Measurements from ENCODE around the gene CTCF. TPM values are rescaled to one million over a fixed set of nuclear protein-coding genes. Genes with fewer than 3 reads are reported as not detected.
"Not testable (repeated sequence)": the region's sequence is repeated elsewhere in the genome, so short reads cannot be mapped to it uniquely, and the experiment has no call there.

The CTCF gene
- total and polyA plus RNA-seq, 2 experiments from 2014 or later: 64.5 to 72.3 TPM

DNA sequence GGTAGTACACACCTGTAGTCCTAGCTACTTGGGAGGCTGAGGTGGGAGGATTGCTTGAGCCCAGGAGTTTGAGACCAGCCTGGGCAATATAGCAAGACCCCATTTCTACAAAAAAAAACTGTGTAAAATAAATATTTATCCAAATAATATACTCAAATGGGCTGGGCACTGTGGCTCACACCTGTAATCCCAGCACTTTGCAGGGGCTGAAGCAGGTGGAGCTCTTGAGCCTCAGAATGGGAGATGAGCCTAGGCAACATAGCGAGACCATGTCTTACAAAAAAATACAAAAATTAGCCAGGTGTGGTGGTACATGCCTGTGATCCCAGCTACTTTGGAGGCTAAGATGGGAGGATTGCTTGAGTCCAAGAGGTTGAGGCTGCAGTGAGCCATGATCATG is 48.4 kb upstream of the CTCF start:
- DNase-seq (ENCODE audit: low spot score) (peak; percentile 39), ATAC-seq (peak; percentile 69)
- H3K4me3 Mint-ChIP-seq; H3K36me3 ChIP-seq (ENCODE audit: insufficient read depth); H3K27ac Mint-ChIP-seq; H3K4me1 Mint-ChIP-seq; H3K27ac ChIP-seq (ENCODE audit: low read depth); H2AFZ ChIP-seq; H3K9me3 Mint-ChIP-seq; H3K4me3 ChIP-seq; H3K79me2 ChIP-seq (replicated peaks; ENCODE audit: insufficient read depth); H3K4me2 ChIP-seq; H4K20me1 ChIP-seq (replicated peaks; ENCODE audit: insufficient read depth); H3F3A ChIP-seq (replicated peaks; ENCODE audit: low read depth); H3K36me3 Mint-ChIP-seq (ENCODE audit: low read depth); H3K9me2 ChIP-seq (ENCODE audit: insufficient read depth); H3K4me1 ChIP-seq (ENCODE audit: insufficient read depth): not testable (repeated sequence)
- peaks cover 31% of the 10 kb centered on the region for H3K27me3 Mint-ChIP-seq (ENCODE audit: insufficient read depth, low read depth, poor library complexity)
- TF ChIP-seq, protein P1, sequence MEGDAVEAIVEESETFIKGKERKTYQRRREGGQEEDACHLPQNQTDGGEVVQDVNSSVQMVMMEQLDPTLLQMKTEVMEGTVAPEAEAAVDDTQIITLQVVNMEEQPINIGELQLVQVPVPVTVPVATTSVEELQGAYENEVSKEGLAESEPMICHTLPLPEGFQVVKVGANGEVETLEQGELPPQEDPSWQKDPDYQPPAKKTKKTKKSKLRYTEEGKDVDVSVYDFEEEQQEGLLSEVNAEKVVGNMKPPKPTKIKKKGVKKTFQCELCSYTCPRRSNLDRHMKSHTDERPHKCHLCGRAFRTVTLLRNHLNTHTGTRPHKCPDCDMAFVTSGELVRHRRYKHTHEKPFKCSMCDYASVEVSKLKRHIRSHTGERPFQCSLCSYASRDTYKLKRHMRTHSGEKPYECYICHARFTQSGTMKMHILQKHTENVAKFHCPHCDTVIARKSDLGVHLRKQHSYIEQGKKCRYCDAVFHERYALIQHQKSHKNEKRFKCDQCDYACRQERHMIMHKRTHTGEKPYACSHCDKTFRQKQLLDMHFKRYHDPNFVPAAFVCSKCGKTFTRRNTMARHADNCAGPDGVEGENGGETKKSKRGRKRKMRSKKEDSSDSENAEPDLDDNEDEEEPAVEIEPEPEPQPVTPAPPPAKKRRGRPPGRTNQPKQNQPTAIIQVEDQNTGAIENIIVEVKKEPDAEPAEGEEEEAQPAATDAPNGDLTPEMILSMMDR (conservative IDR thresholded peaks at IDR 0.05; ENCODE audit: low read depth in 2 of 2): peak in 1 of 2 experiments; percentile 25; a peak in 1 of 4 replicates
- H3K27me3 ChIP-seq (ENCODE audit: insufficient read depth): 0 out of 2 replicates have a peak, but pooled peaks cover 12% of the 10 kb centered on the region

DNA sequence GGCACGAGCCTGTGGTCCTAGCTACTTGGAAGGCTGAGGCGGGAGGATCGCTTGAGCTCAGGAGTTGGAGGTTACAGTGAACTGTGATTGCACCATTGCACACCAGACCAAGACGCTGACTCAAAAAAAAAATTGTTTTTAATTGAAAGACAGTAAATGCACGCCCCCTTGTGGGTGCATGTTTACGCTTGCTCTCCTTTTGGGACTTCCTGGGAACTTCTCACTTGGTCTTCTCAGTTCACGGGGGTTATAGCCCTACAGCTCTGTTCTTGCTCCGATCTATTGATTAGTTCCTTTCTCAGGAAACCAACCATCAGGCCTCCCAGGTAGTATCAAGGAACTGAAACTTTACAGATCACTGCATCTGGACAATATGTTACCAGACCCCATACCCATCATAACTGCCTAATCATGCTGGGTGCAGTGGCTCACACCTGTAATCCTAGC is 47.9 kb upstream of the CTCF start:
- peaks cover 32% of the 10 kb centered on the region for H3K27me3 Mint-ChIP-seq (ENCODE audit: insufficient read depth, low read depth, poor library complexity)
- no peaks in the 10 kb centered on the region; the same call in 2 of the 3 replicates for H3K9me3 Mint-ChIP-seq
- Histone ChIP-seq H3K27ac (ENCODE audit: low read depth) (no peak overlapping the region), H2AFZ (no peak overlapping the region), H4K20me1 (replicated peaks; ENCODE audit: insufficient read depth) (no peaks in the 10 kb centered on the region), H3K9me2 (ENCODE audit: insufficient read depth) (no peaks in the 10 kb centered on the region), H3K4me3 (no peak overlapping the region), H3K36me3 (ENCODE audit: insufficient read depth) (no peaks in the 10 kb centered on the region), H3K4me1 (ENCODE audit: insufficient read depth) (no peaks in the 10 kb centered on the region), H3K27me3 (ENCODE audit: insufficient read depth) (0 out of 2 replicates have a peak, but pooled peaks cover 12% of the 10 kb centered on the region), H3F3A (replicated peaks; ENCODE audit: low read depth) (no peaks in the 10 kb centered on the region), H3K4me2 (no peak overlapping the region), H3K79me2 (replicated peaks; ENCODE audit: insufficient read depth) (no peaks in the 10 kb centered on the region)
- DNase-seq (ENCODE audit: low spot score) (peak; percentile 90), ATAC-seq (peak; percentile 69)
- no peak overlapping the region for H3K27ac Mint-ChIP-seq
- H3K4me1 Mint-ChIP-seq: no peaks in the 10 kb centered on the region
- no peak overlapping the region for H3K4me3 Mint-ChIP-seq
- TF ChIP-seq POLR2AphosphoS5 (IDR thresholded peaks at IDR 0.05; ENCODE audit: low read depth): no peak
- TF ChIP-seq, protein P1 (conservative IDR thresholded peaks at IDR 0.05; ENCODE audit: low read depth in 2 of 2): peak; percentile 67 to 82
- H3K36me3 Mint-ChIP-seq (ENCODE audit: low read depth): no peaks in the 10 kb centered on the region

DNA sequence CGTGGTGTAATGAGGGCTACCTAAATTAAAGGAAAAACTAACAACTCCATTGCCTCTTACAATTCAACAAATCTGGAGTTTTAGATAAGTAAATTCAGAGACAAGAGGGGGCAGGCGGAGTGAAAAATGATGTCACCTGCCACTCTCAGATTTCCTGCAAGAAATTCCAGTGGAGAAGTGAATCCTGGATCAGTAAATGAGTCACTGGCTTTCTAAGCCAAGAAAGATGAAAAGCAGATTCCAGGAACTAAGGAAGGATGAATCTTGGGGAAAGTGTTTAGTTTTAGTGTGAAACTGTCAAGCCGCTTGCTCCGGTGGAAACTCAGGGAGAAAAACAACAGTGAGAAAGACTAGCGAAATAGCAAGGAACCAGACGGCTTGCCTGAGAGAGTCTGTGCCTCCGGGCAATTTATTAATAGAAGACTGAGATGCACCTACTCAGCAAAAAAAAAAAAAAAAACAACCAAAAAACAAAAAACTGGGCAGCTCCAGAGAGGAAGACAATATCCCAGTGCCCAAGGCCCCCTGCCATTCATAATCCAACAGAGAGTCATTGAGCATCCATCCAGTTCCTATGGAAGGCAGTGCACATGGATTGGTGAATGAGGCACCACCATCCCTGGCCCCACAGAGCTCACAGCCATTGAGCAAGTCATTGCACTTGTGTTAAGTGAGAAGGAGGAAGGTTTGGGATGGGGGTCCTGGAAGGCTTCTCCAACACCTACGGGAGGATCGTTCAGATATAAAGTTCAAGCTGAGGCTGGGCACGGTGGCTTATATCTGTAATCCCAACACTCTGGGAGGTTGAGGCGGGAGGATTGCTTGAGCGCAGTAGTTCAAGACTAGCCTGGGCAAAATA is 45.8 kb upstream of the CTCF start:
- no peaks in the 10 kb centered on the region for H3K36me3 Mint-ChIP-seq (ENCODE audit: low read depth)
- H3K27ac Mint-ChIP-seq: no peak overlapping the region
- no peak overlapping the region for H2AFZ ChIP-seq
- peaks cover 39% of the 10 kb centered on the region for H3K27me3 Mint-ChIP-seq (ENCODE audit: insufficient read depth, low read depth, poor library complexity)
- H3K4me3 Mint-ChIP-seq: no peak overlapping the region
- no peaks in the 10 kb centered on the region; the same call in 2 of the 3 replicates for H3K4me1 Mint-ChIP-seq
- ATAC-seq (no peak), DNase-seq (ENCODE audit: low spot score) (no peak)
- peaks cover 17% of the 10 kb centered on the region; the same call in 1 of the 2 replicates for H3K27me3 ChIP-seq (ENCODE audit: insufficient read depth)
- no peaks in the 10 kb centered on the region for H4K20me1 ChIP-seq (replicated peaks; ENCODE audit: insufficient read depth)
- H3K4me3 ChIP-seq: no peak overlapping the region
- no peaks in the 10 kb centered on the region for H3K4me1 ChIP-seq (ENCODE audit: insufficient read depth)
- no peaks in the 10 kb centered on the region for H3K9me2 ChIP-seq (ENCODE audit: insufficient read depth)
- H3K79me2 ChIP-seq (replicated peaks; ENCODE audit: insufficient read depth): no peaks in the 10 kb centered on the region
- no peak overlapping the region for H3K27ac ChIP-seq (ENCODE audit: low read depth)
- H3K9me3 Mint-ChIP-seq: no peaks in the 10 kb centered on the region; the same call in 2 of the 3 replicates
- H3F3A ChIP-seq (replicated peaks; ENCODE audit: low read depth): no peaks in the 10 kb centered on the region
- no peak overlapping the region for H3K4me2 ChIP-seq
- no peaks in the 10 kb centered on the region for H3K36me3 ChIP-seq (ENCODE audit: insufficient read depth)
- TF ChIP-seq EZH2phosphoT487 (IDR thresholded peaks at IDR 0.05; ENCODE audit: unreplicated experiment): no peak
- TF ChIP-seq, protein P2, sequence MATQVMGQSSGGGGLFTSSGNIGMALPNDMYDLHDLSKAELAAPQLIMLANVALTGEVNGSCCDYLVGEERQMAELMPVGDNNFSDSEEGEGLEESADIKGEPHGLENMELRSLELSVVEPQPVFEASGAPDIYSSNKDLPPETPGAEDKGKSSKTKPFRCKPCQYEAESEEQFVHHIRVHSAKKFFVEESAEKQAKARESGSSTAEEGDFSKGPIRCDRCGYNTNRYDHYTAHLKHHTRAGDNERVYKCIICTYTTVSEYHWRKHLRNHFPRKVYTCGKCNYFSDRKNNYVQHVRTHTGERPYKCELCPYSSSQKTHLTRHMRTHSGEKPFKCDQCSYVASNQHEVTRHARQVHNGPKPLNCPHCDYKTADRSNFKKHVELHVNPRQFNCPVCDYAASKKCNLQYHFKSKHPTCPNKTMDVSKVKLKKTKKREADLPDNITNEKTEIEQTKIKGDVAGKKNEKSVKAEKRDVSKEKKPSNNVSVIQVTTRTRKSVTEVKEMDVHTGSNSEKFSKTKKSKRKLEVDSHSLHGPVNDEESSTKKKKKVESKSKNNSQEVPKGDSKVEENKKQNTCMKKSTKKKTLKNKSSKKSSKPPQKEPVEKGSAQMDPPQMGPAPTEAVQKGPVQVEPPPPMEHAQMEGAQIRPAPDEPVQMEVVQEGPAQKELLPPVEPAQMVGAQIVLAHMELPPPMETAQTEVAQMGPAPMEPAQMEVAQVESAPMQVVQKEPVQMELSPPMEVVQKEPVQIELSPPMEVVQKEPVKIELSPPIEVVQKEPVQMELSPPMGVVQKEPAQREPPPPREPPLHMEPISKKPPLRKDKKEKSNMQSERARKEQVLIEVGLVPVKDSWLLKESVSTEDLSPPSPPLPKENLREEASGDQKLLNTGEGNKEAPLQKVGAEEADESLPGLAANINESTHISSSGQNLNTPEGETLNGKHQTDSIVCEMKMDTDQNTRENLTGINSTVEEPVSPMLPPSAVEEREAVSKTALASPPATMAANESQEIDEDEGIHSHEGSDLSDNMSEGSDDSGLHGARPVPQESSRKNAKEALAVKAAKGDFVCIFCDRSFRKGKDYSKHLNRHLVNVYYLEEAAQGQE (IDR thresholded peaks at IDR 0.05; ENCODE audit: unreplicated experiment): no peak
- TF ChIP-seq ZNF114 (CRISPR knock-in tag; IDR thresholded peaks at IDR 0.05): no peak
- TF ChIP-seq, protein P1 (conservative IDR thresholded peaks at IDR 0.05; ENCODE audit: low read depth in 2 of 2): no peak
